Prostate gland (tissue), 2 donors: ENCODE results near the gene TBX4. TPM values are rescaled to one million over a fixed set of nuclear protein-coding genes. Genes with fewer than 3 reads are reported as not detected.

ENCODE experiments used
- DNase-seq: peaks from one replicate; pipeline ENCODE4 v3.0.0-alpha.2; 2019; ENCODE audit warnings: low spot score
- H3K27ac ChIP-seq, 2 donors: fragments of 200-600 bp; sonication (generic); 2 replicates each; pipeline ENCODE4 v1.5.1; 2017 to 2019
- H3K27me3 ChIP-seq: fragments of 200-600 bp; sonication (generic); replicated peaks from 2 replicates; pipeline ENCODE4 v1.5.1; 2019; ENCODE audit not compliant: insufficient read depth
- H3K36me3 ChIP-seq, 2 donors: fragments of 200-600 bp; sonication (generic); 1 replicate in 1 of 2; 2 replicates in 1 of 2; pipeline versions ENCODE4 v1.5.1 to v1.8.1; 2017 to 2019
- H3K4me1 ChIP-seq: fragments of 200-600 bp; sonication (generic); replicated peaks from 2 replicates; pipeline ENCODE4 v1.5.1; 2019
- H3K4me3 ChIP-seq, 2 donors: fragments of 200-600 bp; sonication (generic); 2 replicates each; pipeline ENCODE4 v1.5.1; 2017 to 2019
- H3K9me3 ChIP-seq: fragments of 200-600 bp; sonication (generic); 2 replicates; pipeline ENCODE4 v1.5.1; 2017
- POLR2A ChIP-seq: fragments of 450-650 bp; IDR thresholded peaks from one replicate; pipeline ENCODE4 v1.6.1; 2016; ENCODE audit warnings: antibody characterized with exemption, mild to moderate bottlenecking
- POLR2AphosphoS5 ChIP-seq: sonication (generic); formaldehyde crosslinking; IDR thresholded peaks from one replicate; pipeline ENCODE4 v1.6.1; 2017; ENCODE audit warnings: antibody characterized with exemption
- WGBS: methylation state at CpG from one replicate; pipeline ENCODE4 v1.1.5; 2018; 5-methylcytosine and 5-hydroxymethylcytosine counted together
- intact Hi-C: fragments of 100-400 bp; cut with DNase I; formaldehyde crosslinking; loops from one replicate; pipeline ENCODE4 v1.14.2; 2022
- total RNA-seq, 2 donors: library from RNA; depleted of rRNA; stranded (reverse); fragments of >200 nt; gene quantifications; one replicate each; pipeline ENCODE4 v1.1.0, GENCODE V29; 2016
- TF ChIP-seq, protein P1 (sequence below), 4 experiments: fragments of 200-600 bp in 2 of 4; fragments of 450-650 bp in 2 of 4; sonication (generic) in 2 of 4; IDR thresholded peaks; 1 replicate in 3 of 4; 2 replicates in 1 of 4; pipeline ENCODE4 v1.5.1; 2016 to 2019; ENCODE audit warnings: antibody characterized with exemption in 4 of 4, mild to moderate bottlenecking in 2 of 4, moderate library complexity in 2 of 4

The TBX4 gene
- total RNA-seq, 2 donors from 2014 or later = 3.5 to 5.0 TPM

DNA sequence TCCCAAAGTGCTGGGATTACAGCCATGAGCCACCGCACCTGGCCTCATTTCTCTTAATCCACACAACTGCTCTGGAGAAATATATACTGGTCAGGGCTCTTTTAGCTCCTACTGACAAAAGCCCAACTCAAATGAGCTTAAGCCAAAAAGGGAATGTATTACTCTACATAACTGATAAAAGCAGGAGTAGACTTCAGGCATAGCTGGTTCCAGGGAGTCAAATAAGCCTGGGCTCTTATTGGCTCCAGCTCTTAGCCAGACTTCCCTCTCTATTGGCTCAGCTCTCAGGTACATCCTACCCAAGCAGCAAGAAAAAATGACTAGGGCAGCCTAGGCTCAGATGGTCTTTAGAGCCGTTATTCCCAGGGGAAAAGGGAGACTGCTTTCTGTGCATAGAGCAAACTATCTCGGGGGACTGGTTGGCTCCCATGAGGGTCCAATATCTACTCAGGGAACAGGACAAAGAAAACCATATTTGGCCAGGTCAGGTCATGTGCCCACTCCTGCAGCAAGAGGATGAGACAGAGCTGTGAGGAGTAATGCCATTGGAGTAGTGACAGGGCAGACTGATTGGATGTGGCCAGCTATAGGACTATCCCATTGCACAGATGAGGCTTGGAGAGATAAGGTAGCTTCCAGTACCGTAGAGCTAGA, 31.4 kb upstream of the TBX4 start:
- Histone ChIP-seq H3K4me1 (no peaks in the 10 kb centered on the region), H3K36me3 (no peaks in the 10 kb centered on the region), H3K4me3 (no peak overlapping the region), H3K27me3 (no peaks in the 10 kb centered on the region), H3K9me3 (no peaks in the 10 kb centered on the region), H3K27ac (no peak overlapping the region)
- WGBS = 84% methylated on average over 4 of the region's 4 CpGs
- intact Hi-C loops = no loop called here
- TF ChIP-seq, protein P1, sequence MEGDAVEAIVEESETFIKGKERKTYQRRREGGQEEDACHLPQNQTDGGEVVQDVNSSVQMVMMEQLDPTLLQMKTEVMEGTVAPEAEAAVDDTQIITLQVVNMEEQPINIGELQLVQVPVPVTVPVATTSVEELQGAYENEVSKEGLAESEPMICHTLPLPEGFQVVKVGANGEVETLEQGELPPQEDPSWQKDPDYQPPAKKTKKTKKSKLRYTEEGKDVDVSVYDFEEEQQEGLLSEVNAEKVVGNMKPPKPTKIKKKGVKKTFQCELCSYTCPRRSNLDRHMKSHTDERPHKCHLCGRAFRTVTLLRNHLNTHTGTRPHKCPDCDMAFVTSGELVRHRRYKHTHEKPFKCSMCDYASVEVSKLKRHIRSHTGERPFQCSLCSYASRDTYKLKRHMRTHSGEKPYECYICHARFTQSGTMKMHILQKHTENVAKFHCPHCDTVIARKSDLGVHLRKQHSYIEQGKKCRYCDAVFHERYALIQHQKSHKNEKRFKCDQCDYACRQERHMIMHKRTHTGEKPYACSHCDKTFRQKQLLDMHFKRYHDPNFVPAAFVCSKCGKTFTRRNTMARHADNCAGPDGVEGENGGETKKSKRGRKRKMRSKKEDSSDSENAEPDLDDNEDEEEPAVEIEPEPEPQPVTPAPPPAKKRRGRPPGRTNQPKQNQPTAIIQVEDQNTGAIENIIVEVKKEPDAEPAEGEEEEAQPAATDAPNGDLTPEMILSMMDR (IDR thresholded peaks at IDR 0.05) = no peak
- TF ChIP-seq POLR2AphosphoS5 (no peak), POLR2A (no peak)
- no peak for DNase-seq

DNA sequence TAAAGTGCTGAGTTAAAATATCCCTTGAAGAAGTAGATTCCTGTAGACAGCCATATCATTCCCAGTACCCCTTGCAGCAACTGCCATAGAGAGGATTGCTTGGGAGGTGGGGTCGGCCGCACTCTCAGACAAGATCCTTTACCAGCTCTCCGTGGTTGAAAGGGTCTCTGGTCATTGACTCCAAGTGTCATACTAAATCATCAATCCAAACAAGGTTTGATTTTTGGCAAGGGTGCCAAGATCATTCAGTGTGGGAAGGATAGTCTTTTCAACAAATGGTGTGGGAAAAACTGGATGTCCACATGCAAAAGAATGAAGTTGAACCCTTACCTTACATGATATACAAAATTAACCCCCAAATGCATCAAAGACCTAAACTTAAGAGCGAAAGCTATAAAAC, 30.8 kb upstream of the TBX4 start:
- intact Hi-C loops = no loop called here
- Histone ChIP-seq H3K4me1 (no peaks in the 10 kb centered on the region), H3K36me3 (no peaks in the 10 kb centered on the region)

DNA sequence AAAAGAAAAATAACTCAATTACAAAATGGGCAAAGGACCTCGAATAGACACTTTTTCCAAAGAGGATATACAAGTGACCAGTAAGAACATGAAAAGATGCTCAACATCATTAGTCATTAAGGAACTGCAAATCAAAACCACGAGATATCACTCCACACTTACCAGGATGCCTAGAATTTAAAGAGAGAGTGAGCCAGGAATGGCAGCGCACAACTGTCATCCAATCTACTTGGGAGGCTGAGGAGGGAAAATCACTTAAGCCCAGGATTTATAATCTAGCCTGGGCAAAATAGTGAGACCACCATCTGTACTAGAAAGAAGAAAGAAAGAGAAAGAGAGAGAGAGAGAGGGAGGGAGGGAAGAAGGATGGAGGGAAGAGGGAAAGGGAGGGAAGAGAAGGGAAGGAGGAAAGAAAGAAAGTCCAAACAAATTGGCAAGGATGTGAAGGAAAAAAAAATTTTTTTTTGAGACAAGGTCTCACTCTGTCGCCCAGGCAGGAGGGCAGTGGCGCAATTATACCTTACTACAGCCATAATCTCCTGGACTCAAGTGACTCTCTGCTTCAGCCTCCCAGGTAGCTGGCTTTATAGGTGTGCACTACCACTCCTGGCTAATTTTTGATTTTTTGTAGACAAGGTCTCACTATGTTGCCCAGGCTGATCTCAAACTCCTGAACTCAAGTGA, 30.0 kb upstream of the TBX4 start:
- DNase-seq = no peak
- intact Hi-C loops = no loop called here
- TF ChIP-seq POLR2A = no peak
- TF ChIP-seq, protein P1 (IDR thresholded peaks at IDR 0.05) = no peak
- TF ChIP-seq POLR2AphosphoS5 = no peak
- Histone ChIP-seq H3K27me3 (no peaks in the 10 kb centered on the region), H3K27ac (no peak overlapping the region), H3K36me3 (no peaks in the 10 kb centered on the region), H3K4me1 (no peaks in the 10 kb centered on the region), H3K4me3 (no peak overlapping the region), H3K9me3 (no peaks in the 10 kb centered on the region)
- 72% methylated on average over 5 of the region's 5 CpGs for WGBS

More for the DNA sequence above, 30.8 kb upstream of the TBX4 start:
- no peak for DNase-seq
- H3K27me3 ChIP-seq = no peaks in the 10 kb centered on the region
- TF ChIP-seq POLR2A (no peak), POLR2AphosphoS5 (no peak)
- TF ChIP-seq, protein P1 (IDR thresholded peaks at IDR 0.05) = no peak
- WGBS = 82% methylated on average over 4 of the region's 4 CpGs
- no peaks in the 10 kb centered on the region for H3K9me3 ChIP-seq
- no peak overlapping the region for H3K4me3 ChIP-seq
- H3K27ac ChIP-seq = no peak overlapping the region

DNA sequence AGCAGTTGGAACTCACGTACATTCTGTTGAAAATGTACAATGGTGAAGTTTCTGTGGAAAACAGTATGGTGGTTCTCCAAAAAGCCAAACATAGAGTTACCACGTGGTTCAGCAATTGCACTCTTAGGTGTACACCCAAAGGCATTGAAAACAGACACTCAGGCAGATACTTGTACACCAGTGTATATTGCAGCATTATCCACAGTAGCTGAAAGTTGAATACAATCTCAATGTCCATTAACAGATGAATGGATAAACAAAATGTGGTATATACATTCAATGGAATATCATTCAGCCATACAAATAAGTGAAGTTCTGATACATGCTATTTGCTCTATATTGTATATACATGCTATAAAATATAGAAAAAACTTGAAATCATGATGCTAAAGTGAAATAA, 29.4 kb upstream of the TBX4 start:
- TF ChIP-seq POLR2A (no peak), POLR2AphosphoS5 (no peak)
- TF ChIP-seq, protein P1 (IDR thresholded peaks at IDR 0.05) = no peak
- no peaks in the 10 kb centered on the region for H3K9me3 ChIP-seq
- intact Hi-C loops = no loop called here
- H3K27ac ChIP-seq = no peak overlapping the region
- no peaks in the 10 kb centered on the region for H3K4me1 ChIP-seq
- no peaks in the 10 kb centered on the region for H3K27me3 ChIP-seq
- 47% methylated on average over 2 of the region's 2 CpGs for WGBS
- no peak for DNase-seq
- no peaks in the 10 kb centered on the region for H3K36me3 ChIP-seq
- no peak overlapping the region for H3K4me3 ChIP-seq
